Neuronal stem cell (in vitro differentiated cells): Measurements from ENCODE around the gene RARS1.

Source experiments
- DNase-seq: peaks from one replicate; pipeline ENCODE4 v3.0.0-alpha.2; 2013; ENCODE audit warnings: low spot score
- H2AFZ ChIP-seq: one replicate; pipeline ENCODE4 v1.6.1; 2013; ENCODE audit warnings: mild to moderate bottlenecking, low read length, inconsistent platforms
- H2AK5ac ChIP-seq: 2 replicates; pipeline ENCODE4 v1.6.1; 2013; ENCODE audit warnings: low read depth, mild to moderate bottlenecking, inconsistent platforms, low read length, moderate library complexity, mixed read lengths
- H2BK120ac ChIP-seq: 2 replicates; pipeline ENCODE4 v1.6.1; 2013; ENCODE audit warnings: low read depth, mild to moderate bottlenecking, inconsistent platforms, low read length, moderate library complexity, mixed read lengths
- H2BK12ac ChIP-seq: one replicate; pipeline ENCODE4 v1.6.1; 2013; ENCODE audit warnings: low read length, inconsistent platforms
- H2BK15ac ChIP-seq: 2 replicates; pipeline ENCODE4 v1.6.1; 2013; ENCODE audit warnings: mild to moderate bottlenecking, low read length, inconsistent platforms, mixed read lengths
- H2BK5ac ChIP-seq: one replicate; pipeline ENCODE4 v1.6.1; 2013; ENCODE audit warnings: inconsistent platforms, mild to moderate bottlenecking, low read length, moderate library complexity
- H3K14ac ChIP-seq: one replicate; pipeline ENCODE4 v1.6.1; 2013; ENCODE audit warnings: low read length, inconsistent platforms
- H3K18ac ChIP-seq: 2 replicates; pipeline ENCODE4 v1.6.1; 2013; ENCODE audit warnings: low read length, inconsistent platforms
- H3K23ac ChIP-seq: 2 replicates; pipeline ENCODE4 v1.6.1; 2013; ENCODE audit warnings: low read depth, mild to moderate bottlenecking, mixed read lengths, low read length, inconsistent platforms; ENCODE audit not compliant: poor library complexity
- H3K27ac ChIP-seq: replicated peaks from 3 replicates; pipeline ENCODE4 v1.5.1; 2013; ENCODE audit warnings: low read length, inconsistent platforms
- H3K27me3 ChIP-seq, 3 experiments: 2 replicates each; pipeline ENCODE4 v1.6.1; 2013; ENCODE audit warnings: low read length in 3 of 3, mild to moderate bottlenecking in 2 of 3, inconsistent platforms in 1 of 3, low read depth in 1 of 3, mixed read lengths in 1 of 3, moderate library complexity in 1 of 3; ENCODE audit not compliant: control insufficient read depth in 3 of 3, insufficient read depth in 3 of 3
- H3K36me3 ChIP-seq, 2 donors: replicated peaks in 1 of 2; 2 replicates each; pipeline ENCODE4 v1.6.1; 2013; ENCODE audit warnings: low read length in 2 of 2; ENCODE audit not compliant: control insufficient read depth in 2 of 2, insufficient read depth in 2 of 2
- H3K4ac ChIP-seq: 2 replicates; pipeline ENCODE4 v1.6.1; 2013; ENCODE audit warnings: inconsistent platforms, mild to moderate bottlenecking, low read length, moderate library complexity
- H3K4me1 ChIP-seq, 2 donors: 1 replicate in 1 of 2; 2 replicates in 1 of 2; pipeline ENCODE4 v1.6.1; 2013; ENCODE audit warnings: low read length in 2 of 2, low read depth in 1 of 2; ENCODE audit not compliant: control insufficient read depth in 2 of 2, insufficient read depth in 1 of 2
- H3K4me2 ChIP-seq: one replicate; pipeline ENCODE4 v1.6.1; 2013; ENCODE audit warnings: mild to moderate bottlenecking, low read length, inconsistent platforms; ENCODE audit not compliant: insufficient read depth, poor library complexity, severe bottlenecking
- H3K4me3 ChIP-seq, 2 donors: 2 replicates each; pipeline ENCODE4 v1.5.1; 2013; ENCODE audit warnings: low read length in 2 of 2, mild to moderate bottlenecking in 2 of 2, inconsistent platforms in 1 of 2, moderate library complexity in 1 of 2
- H3K79me1 ChIP-seq: one replicate; pipeline ENCODE4 v1.6.1; 2013; ENCODE audit warnings: low read depth, mild to moderate bottlenecking, inconsistent platforms, low read length, moderate library complexity
- H3K9ac ChIP-seq: one replicate; pipeline ENCODE4 v1.6.1; 2013; ENCODE audit warnings: mild to moderate bottlenecking, low read depth, low read length, inconsistent platforms; ENCODE audit not compliant: poor library complexity
- H3K9me3 ChIP-seq, 2 donors: replicated peaks in 1 of 2; 2 replicates each; pipeline versions ENCODE3 to v1.6.1; 2013; ENCODE audit warnings: low read length in 2 of 2, mild to moderate bottlenecking in 2 of 2, inconsistent platforms in 1 of 2, low read depth in 1 of 2, mixed read lengths in 1 of 2, moderate library complexity in 1 of 2; ENCODE audit not compliant: control insufficient read depth in 2 of 2, insufficient read depth in 1 of 2
- H4K8ac ChIP-seq: one replicate; pipeline ENCODE4 v1.6.1; 2013; ENCODE audit warnings: low read depth, mild to moderate bottlenecking, inconsistent platforms, low read length, moderate library complexity
- H4K91ac ChIP-seq: one replicate; pipeline ENCODE4 v1.6.1; 2013; ENCODE audit warnings: low read length, low read depth, mild to moderate bottlenecking, inconsistent platforms; ENCODE audit not compliant: poor library complexity
- WGBS, 2 donors: extraction: QIAGEN DNeasy Blood & Tissue Kit; methylation state at CpG; one replicate each; pipeline ENCODE4 v1.1.7; 2013; ENCODE audit warnings: missing lambda C conversion rate in 2 of 2, mixed read lengths in 1 of 2; ENCODE audit not compliant: insufficient read length in 2 of 2, insufficient replicate concordance in 1 of 2; ENCODE audit errors: extremely low coverage in 2 of 2; 5-methylcytosine and 5-hydroxymethylcytosine counted together

RARS1 gene

DNA sequence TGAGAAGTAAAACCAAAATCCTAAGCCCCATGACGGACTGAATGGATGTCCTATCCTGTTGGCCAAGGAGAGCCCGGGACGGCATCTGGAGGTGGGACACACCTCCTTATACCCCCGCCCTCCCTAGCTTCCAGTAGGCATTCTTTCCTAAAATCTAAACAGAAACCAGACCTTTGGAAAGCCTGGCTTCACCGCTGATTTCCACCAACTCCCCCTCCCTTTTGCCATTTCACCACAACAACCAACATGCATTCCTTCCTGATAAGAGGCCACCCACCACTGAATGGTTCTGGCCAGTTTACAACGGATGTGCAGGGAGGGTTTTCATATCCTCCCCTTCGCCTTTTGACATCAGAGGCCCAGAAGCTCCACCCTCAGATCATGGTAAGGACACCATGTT, 9.2 kb upstream of the RARS1 start:
- no peak overlapping the region for H3K4me2 ChIP-seq
- H2BK120ac ChIP-seq = no peak overlapping the region
- no peak overlapping the region for H2AK5ac ChIP-seq
- no peaks in the 10 kb centered on the region for H3K79me1 ChIP-seq
- no peak overlapping the region for H3K18ac ChIP-seq
- peaks cover 1 to 4% of the 10 kb centered on the region in 2 donors for H3K36me3 ChIP-seq
- H3K27me3 ChIP-seq = no peaks in the 10 kb centered on the region
- no peak overlapping the region for H4K91ac ChIP-seq
- peaks cover 0 to 7% of the 10 kb centered on the region in 2 donors for H3K4me1 ChIP-seq
- H3K9ac ChIP-seq = no peak overlapping the region
- no peak overlapping the region for H2AFZ ChIP-seq
- H3K4me3 ChIP-seq = no peak overlapping the region
- H3K14ac ChIP-seq = no peak overlapping the region
- H2BK12ac ChIP-seq = no peak overlapping the region
- no peak for DNase-seq
- no peak overlapping the region for H4K8ac ChIP-seq
- H3K4ac ChIP-seq = no peak overlapping the region
- H2BK5ac ChIP-seq = no peak overlapping the region
- H3K9me3 ChIP-seq = no peaks in the 10 kb centered on the region
- no CpG with 5 or more reads among the region's 7 CpGs for whole genome bisulfite sequencing, 2 donors
- no peak overlapping the region for H2BK15ac ChIP-seq
- no peak overlapping the region for H3K23ac ChIP-seq
- no peak overlapping the region for H3K27ac ChIP-seq

DNA sequence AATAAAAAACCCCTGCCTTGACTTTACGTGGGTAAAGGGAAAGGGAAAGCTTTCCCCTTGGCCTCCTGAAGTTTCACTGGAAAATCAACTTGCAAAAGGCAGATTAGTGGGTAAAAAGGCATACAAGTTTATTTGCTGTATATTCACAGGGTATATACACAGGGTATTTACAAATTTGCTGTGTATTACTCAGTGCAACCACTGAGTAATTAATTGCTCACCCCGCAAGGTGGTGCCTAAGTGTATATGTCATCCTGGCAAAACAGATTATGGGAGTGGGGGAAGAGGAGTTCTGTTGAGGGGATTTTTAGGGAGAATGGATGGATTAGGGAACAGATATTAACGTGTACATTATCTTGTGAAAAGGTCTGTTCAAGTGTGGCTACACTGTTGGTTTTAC, 7.1 kb upstream of the RARS1 start:
- Histone ChIP-seq H3K4me2 (no peak overlapping the region), H3K27me3 (no peaks in the 10 kb centered on the region), H2BK120ac (no peak overlapping the region), H4K91ac (no peak overlapping the region), H2AFZ (no peak overlapping the region), H3K79me1 (no peaks in the 10 kb centered on the region), H4K8ac (no peak overlapping the region), H3K4me1 (no peaks in the 10 kb centered on the region), H2AK5ac (no peak overlapping the region), H3K14ac (no peak overlapping the region), H2BK15ac (no peak overlapping the region), H3K4me3 (no peak overlapping the region), H3K27ac (no peak overlapping the region), H3K4ac (no peak overlapping the region), H3K9me3 (no peaks in the 10 kb centered on the region), H3K36me3 (no peaks in the 10 kb centered on the region), H2BK12ac (no peak overlapping the region), H2BK5ac (no peak overlapping the region), H3K9ac (no peak overlapping the region), H3K18ac (no peak overlapping the region), H3K23ac (no peak overlapping the region)
- no peak for DNase-seq
- 100% methylated on average over 1 of the region's 3 CpGs; no CpG with 5 or more reads in 1 of the 2 donors for WGBS, 2 donors

DNA sequence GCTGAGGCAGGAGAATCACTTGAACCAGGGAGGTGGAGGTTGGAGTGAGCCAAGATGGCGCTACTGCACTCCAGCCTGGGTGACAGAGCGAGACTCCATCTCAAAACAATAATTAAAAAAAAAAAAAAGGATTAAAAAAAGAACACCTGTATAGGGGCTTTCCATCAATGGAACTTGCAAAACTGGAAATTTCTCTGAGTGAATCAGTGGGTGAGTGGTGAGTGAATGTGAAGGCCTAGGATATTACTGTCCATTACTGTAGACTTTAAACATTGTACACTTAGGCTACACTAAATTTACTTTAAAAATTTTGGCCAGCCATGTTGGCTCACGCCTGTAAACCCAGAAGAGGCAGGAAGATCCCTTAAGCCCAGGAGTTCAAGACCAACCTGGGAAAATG, 5.7 kb upstream of the RARS1 start:
- no peaks in the 10 kb centered on the region for H3K36me3 ChIP-seq
- H3K27ac ChIP-seq = no peak overlapping the region
- no peaks in the 10 kb centered on the region for H3K4me1 ChIP-seq
- no peak overlapping the region for H3K4me2 ChIP-seq
- H3K9ac ChIP-seq = no peak overlapping the region
- H3K79me1 ChIP-seq = no peaks in the 10 kb centered on the region
- H2AK5ac ChIP-seq = no peak overlapping the region
- H2BK5ac ChIP-seq = no peak overlapping the region
- H3K27me3 ChIP-seq = no peaks in the 10 kb centered on the region
- no peak overlapping the region for H3K4me3 ChIP-seq
- H3K14ac ChIP-seq = no peak overlapping the region
- H3K4ac ChIP-seq = no peak overlapping the region
- H2BK12ac ChIP-seq = no peak overlapping the region
- H2BK15ac ChIP-seq = no peak overlapping the region
- no CpG with 5 or more reads among the region's 3 CpGs for WGBS, 2 donors
- H3K23ac ChIP-seq = no peak overlapping the region
- H3K9me3 ChIP-seq = no peaks in the 10 kb centered on the region
- no peak for DNase-seq
- H2BK120ac ChIP-seq = no peak overlapping the region
- no peak overlapping the region for H2AFZ ChIP-seq
- H3K18ac ChIP-seq = no peak overlapping the region
- H4K91ac ChIP-seq = no peak overlapping the region
- no peak overlapping the region for H4K8ac ChIP-seq

DNA sequence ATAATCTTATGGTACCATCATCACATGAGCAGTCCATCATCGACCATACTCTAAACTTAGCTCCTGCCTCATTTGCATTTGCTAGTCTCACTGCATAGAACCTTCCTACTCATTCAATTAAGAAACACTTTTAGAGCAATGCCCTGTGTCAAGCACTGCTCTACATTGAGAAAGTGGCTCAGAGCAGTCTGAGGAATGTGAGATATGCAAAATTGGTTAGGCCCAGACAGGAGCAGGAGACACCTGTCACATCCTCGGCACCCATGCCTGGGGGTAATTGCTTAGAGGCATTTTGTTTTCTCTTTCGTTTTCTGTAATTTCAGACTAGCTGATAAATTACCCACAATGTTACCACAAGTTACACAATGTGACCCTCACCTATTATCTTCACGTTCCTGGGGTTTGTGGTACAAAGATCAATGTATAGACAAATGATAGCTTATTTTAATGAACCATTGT, 4.9 kb upstream of the RARS1 start:
- no CpG with 5 or more reads among the region's 4 CpGs for WGBS, 2 donors

More for the DNA sequence above, 4.9 kb upstream of the RARS1 start:
- Histone ChIP-seq H2AK5ac (no peak overlapping the region), H2BK120ac (no peak overlapping the region), H2AFZ (no peak overlapping the region), H2BK12ac (no peak overlapping the region), H3K9ac (no peak overlapping the region), H3K14ac (no peak overlapping the region), H2BK15ac (no peak overlapping the region), H3K4me1 (peaks cover 0 to 2% of the 10 kb centered on the region in 2 donors), H3K4me2 (no peak overlapping the region), H3K27ac (no peak overlapping the region), H3K23ac (no peak overlapping the region), H3K9me3 (no peaks in the 10 kb centered on the region), H4K91ac (no peak overlapping the region), H3K4ac (no peak overlapping the region), H3K4me3 (no peak overlapping the region), H4K8ac (no peak overlapping the region), H3K27me3 (no peaks in the 10 kb centered on the region), H3K79me1 (peaks cover under 1% of the 10 kb centered on the region), H3K18ac (no peak overlapping the region), H3K36me3 (no peaks in the 10 kb centered on the region), H2BK5ac (no peak overlapping the region)
- no peak for DNase-seq
